HG03097 (cell line): ENCODE results near the gene HLCS.
"Not testable (repeated sequence)": the region's sequence is repeated elsewhere in the genome, so short reads cannot be mapped to it uniquely, and the experiment has no call there.

Experiments used
- ATAC-seq: cut with Tn5 transposase; IDR thresholded peaks from one replicate; pipeline ENCODE4 v1.9.1; 2021; ENCODE audit not compliant: unreplicated experiment, low FRiP score

The HLCS gene

DNA sequence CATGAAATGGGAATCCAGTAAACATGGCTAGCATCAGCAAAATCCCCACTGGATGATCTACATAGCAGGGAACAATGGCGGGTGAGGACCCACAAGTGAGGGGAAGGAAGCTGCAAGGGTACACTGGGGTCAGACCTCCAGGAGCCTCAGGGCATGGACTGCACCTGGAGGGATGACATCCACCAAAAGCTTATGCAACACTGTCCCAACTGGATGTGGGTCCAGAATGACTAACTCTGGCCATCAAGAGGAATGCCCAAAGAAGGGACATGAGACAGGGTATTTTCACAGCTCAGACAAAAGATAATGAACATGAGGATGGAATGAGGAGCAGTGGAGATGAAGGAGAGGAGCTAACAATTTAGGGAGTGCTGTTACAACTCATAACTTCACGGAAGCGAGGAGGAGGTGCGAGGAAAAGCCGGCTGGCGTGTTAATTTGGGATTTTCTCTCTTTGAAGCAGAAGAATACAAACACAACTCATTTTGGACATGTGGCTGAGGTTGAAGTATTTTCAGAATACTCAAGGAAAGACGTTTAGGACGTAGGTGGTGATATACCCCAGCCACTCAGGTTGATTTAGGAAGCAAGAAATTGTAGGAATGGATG lies 5.7 kb downstream of the HLCS start:
- no peak for ATAC-seq

DNA sequence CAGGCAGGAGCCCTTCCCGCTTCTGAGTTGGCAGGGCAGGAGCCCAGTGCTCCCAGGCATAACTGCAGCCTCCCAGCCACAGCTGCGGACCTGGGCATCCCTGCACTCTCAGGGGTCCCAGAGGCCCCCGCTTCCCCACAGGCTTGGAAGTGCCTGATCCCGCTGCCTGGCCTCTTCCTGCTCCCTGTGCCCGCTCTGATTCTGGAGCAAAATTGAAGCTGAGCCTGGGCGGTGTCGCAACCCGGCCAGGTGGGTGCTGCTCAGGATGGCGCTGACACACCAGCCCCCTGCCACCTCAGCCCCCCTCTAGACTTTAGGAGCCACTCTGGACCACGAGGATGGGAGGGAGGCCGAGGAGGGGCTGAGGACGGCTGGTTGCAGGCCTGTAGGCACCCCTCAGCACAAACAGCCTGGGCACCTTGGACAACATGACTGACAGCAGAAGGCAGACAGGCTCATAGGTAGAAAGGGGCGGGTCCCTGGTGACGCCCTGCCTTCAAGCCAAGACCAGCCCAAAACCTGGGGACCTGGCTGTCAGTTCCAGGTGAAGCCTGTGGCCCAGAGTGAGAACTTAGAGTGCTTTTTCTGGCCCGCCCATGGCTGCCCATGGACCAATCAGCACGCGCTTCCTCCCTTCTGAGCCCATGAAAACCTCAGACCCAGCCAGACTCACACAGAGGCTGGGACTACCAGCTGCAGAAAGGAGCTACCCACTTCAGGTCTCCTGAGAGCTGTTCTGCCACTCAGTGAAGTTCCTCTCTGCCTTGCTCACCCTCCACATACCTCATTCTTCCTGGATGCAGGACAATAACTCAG lies 7.2 kb downstream of the HLCS start:
- no peak for ATAC-seq

DNA sequence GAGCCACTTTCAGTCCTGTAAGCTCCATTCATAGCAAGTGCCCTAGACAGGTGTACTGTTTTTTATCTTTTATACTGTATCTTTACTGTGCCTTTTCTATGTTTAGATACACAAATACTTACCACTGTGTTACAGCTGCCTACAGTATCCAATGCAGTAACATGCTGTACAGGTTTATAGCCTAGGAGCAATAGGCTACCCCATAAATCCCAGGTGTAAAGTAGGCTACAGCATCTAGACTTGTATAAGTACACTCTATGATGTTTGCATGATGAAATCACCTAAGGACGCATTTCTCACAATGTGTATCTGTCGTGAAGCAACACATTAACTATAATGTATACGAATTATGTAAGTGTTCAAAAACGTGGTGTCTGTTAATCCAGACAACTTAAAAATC lies 10.7 kb downstream of the HLCS start:
- no peak for ATAC-seq

DNA sequence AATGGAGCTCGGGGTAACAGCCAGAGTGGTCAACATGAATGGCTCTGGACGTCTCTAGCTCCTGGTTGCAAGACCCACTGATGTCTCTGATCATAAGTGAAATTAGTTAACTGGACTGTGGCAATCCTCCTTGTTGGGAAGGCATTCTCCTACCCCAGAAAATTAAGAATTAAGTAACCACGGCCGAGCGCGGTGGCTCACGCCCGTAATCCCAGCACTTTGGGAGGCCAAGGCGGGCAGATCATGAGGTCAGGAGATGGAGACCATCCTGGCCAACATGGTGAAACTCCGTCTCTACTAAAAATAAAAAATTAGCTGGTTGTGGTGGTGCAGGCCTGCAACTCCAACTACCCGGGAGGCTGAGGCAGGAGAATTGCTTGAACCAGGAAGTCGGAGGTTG lies 14.1 kb downstream of the HLCS start:
- not testable (repeated sequence) for ATAC-seq

DNA sequence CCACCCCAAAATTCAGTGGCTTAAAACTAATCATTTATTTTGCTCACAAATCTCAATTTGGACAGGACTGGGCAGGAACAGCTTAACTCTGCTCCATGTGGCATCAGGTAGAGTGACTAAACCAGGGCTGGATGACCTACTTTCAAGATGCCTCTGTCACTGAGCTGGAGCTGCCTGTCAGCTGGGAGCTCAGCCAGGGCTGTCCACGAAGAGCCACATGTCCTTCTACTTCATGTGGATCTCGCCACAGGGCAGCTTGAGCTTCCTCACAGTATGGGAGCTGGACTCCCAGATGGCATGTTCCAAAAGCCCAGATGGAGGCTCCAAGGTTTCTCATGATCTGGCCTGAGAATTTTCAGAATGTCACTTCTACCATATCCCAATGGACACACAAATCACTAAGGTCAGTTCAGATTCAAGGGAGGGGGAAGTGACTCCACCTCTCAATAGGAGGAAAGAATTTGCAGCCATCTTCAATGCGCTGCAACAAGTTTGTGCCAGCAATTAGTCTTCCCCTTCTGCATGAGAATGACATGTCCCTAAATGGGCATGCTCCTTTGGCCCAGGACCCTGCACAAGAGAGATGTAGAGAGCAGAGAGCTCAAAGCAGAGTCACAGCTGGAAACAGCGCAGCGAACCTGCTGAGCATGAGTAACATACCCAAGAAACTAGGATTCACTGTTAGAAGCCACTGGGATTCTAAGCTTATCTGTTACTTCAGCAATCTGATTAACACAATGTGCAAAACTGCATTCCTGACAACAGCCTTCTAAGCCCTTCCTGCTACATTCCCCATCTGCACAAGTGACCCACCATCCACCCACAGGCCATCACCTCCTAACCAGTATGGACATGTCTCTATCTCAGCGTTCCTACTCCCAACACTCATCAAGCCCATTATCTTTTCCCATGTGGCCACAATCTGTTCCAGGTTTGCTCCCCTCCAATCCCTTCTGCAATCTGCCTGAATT lies 17.0 kb downstream of the HLCS start:
- no peak for ATAC-seq

DNA sequence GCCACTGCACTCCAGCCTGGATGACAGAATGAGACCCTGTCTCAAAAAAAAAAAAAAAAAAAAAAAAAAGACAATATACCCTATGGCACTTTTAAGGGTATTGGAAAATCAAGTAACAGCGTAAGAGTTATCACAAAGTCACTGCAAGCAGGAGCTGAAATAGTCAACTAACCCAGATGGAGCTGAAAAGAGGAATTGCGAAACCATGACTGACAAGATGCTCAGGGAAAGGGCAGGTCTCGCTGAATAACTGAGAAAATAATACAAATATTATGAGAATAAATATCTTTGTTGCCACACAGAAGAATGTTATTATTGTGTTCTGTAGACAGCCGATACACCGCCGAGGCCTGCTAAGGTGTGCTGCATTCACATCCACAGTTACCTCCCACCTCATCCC lies 17.8 kb downstream of the HLCS start:
- no peak for ATAC-seq

DNA sequence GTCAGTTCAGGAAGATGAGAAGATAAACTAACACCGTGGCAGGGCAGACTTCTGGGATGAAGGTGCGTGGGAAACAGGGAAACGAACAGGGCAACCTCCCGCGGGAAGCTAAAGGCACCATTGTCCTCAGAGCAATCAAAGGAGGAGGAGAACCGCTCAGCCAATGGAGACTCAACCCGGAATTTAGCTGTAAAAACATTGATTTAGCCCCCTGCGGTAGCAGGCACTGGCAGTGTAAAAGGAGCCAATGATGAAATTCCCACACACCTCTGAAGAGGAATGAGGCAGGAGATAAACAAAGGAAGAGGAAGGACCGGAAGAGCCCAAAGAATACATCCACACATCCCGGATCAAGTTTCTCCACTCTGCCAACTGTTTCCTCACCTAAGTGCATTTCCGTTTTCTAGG lies 19.5 kb downstream of the HLCS start:
- no peak for ATAC-seq

DNA sequence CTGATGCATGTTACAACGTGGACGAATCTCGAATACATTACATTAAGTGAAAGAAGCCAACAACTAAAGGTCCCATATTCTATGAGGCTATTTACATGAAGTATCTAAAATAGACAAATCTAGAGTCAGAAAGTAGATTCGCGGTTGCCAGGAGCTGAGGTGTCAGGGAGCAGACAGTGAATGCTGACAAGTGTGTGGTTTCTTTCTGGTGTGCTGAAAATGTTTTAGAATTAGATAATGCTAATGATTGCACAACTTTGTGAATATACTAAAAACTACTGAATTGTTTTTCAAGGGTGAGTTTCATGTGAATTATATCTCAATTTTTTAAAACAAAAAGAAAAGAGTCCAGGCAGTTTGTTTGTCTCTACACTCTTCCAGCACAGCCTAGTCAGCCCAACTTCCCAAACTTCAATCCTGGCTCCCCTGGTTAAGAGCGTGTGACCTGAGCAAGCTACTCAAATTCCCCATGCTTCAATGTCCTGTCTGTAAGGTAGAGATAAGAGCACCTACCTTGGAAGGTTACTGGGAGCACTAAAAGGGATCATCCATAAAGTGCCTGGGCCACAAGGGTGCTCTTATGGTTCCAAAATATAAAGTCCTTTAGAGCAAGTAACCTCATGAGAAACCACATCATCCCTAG lies 20.9 kb downstream of the HLCS start:
- no peak for ATAC-seq

DNA sequence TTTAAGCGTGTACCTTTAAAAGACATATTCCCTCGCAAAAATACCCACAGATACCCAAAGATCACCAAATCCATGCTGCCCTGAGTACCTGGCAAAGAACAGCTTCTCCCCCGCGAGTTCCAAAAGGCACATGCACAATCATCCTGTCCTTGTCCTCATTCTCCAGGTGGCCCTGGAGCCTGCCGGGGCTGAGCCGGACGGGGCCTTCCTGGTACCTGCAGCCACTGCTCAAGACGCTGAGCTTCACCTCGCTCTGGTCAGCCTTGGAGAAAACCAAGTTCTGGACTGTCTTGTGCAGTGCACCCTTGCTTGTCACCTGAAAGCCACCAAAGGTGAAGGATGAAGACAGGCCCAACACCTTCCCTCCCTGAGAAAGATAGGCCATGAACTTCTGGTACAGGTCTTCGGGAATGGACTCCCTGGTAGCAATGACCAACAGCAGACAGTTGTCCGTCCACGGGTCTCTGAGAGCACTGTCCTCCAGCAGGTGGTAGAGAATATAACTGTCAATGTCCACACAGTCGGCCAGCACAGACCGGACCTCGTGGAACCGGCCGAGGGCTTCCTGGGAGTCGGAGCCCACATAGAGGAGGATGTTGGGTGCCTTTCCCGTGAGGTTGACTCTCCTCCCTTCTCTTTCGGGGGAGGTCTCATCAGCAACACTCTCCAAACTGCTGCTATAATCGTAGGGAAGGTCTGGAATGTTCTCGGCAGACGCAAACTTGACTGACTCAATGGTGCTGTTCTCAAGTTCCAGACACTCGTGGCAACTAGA lies 29.9 kb downstream of the HLCS start:
- ATAC-seq: no peak

DNA sequence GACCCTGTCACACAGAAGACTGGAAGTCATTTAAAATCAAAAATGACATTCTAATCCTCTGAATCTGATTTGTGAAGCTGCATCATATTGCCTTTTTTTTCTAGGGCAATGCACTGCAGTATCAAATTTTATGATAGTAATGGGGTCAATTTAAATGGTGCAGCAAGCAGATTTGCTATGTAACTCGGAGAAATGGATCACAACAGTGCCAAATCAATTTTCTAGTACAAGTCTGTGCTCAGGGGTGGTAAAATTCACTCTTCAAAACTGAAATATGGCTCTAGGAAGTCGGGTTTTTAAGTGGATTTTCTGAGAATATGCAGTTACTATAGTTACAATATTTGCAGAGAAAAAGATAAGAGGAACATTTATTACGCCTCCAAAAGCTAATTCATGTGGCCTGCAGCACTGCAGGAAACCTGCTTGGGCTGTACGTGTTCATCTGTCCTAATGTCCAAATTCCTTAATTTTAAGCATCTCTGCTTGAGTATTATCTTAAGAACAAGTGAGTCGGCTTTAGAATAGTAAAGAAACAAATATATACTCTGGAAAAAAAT lies 31.5 kb downstream of the HLCS start:
- ATAC-seq: no peak

DNA sequence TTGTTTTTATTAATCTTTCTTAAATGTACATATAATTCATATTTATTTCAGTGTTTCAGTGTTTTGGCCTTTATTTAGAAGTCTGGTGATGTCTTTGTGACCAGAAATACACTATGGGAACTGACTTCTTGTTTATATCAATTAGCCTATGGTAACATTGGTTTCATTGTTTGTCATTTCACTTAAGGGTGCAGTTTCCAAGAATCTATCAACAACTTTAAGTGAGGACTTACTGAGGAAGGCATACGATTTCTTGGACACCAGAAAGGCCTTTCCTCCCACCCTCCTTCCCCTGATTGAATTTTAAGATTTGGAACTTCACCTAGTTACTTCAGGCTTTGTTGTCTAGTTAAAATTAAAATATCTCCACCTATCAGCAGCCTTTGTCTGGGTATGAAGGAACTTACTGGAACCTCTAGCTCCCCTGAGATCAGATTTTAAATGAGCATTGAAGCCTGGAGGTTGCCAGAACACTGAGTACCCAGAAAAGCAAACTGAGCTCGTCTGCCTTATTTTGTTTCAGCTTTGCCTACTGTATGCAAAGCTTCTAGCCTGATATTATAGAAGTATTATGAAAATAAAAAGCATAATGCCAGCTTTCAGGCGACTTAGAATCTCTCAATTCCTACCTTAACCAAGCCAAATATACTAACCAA lies 34.2 kb downstream of the HLCS start:
- ATAC-seq: no peak

DNA sequence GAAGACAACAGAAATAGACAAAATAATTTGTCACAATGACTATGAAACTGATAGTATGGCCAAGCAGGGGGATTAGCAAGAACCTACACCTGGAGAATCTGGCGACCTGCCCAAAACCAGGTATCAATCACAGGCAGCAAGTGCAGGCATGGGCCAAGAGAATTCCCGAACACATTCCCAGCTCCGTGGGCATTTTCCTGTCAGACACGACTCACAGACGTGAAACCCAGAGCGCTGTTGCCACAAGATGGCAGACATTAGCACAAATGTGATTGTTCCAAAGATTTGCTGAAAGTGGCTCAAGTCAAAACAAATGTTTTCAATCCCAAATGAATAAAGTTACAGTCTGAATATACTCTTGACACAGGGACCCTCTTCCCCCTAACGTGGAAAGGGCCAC lies 36.8 kb downstream of the HLCS start:
- ATAC-seq: no peak

DNA sequence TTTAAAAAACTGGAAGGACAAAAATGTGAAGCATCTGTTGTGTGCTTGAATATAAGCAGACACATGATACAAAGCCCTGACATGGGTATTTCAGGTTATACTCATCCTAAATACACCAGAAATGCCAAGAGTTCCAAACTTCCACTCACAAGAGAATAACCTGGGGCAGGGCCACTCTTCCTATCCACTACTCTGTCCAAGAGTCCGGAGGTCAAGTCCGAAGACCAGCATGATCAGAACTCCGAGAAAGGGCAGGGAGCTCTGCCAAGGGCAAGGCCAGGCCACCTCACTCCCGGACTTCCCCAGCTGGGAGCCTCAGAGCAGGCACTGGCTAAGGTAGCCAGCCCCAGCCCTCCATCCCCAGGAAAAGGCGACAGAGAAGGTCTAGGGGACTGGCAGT lies 37.5 kb downstream of the HLCS start:
- ATAC-seq: no peak

DNA sequence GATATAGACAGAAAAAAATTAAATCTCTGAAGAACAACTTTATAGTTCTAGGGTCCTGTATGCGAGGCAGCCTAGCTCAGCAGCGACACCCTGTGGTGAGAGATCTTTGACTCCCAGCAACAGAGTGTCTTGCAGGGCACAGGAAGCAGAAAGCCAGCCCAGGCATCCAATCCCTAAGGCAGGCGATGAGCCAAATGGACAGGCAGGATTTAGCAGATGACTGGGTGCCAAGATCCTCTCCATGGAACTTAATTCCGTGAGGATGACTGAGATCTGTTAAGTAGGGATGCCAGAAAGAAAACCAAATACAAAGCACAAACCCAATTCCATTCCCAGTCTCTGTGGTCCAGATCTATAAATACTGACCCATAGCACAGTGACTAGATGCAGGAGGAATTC lies 38.8 kb downstream of the HLCS start:
- ATAC-seq: no peak

DNA sequence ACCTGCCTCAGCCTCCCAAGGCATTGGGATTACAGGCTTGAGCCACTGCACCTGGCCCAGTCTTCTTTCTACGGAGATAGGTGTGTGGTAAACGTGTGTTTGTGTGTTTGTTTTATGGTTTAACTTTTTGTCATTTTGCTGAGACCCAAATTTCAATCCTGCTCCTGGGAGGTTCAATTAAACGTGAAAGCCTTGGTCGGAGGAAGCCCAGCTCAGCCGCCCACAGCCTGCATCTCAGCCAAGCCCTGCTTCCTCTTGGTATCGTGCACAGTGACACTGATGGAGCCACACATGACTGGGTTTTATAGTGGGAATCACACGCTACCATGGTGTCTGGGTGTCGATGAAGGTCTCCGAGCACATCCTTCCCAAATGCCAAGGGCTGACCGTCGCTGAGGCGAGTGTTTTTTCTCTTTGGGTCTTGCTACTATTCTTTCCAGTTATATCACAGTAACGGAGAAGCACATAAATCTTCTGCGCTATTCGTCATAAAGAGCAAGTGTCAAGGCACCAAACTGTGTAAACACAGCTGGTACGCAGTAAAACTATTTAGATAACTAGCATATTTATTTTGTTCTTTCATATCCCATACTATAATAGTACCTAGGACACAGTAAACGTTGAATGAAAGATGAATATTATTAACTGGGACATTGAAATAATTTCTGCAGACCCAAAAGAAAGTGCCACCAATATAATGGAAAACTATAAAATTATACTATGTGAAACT lies 39.3 kb downstream of the HLCS start:
- ATAC-seq: no peak

DNA sequence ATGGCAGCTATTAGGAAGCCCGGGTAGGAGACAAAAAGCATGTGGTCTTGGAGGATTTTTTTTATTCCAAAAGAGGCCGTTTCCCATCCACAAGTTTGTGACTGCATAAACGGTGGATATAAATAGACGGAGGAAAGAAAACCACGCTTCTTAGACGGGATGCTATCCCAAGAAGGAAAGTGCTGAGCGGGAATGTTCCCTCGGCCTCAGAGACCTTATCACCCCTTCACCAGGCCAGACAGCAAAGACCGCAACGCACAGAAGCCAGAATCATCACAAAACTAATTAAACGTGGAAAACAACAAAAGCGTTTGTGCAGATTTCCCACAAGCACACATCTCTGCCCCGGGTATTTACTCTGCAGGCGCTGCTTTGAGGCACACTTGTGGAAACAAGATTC lies 43.2 kb downstream of the HLCS start:
- ATAC-seq: no peak

DNA sequence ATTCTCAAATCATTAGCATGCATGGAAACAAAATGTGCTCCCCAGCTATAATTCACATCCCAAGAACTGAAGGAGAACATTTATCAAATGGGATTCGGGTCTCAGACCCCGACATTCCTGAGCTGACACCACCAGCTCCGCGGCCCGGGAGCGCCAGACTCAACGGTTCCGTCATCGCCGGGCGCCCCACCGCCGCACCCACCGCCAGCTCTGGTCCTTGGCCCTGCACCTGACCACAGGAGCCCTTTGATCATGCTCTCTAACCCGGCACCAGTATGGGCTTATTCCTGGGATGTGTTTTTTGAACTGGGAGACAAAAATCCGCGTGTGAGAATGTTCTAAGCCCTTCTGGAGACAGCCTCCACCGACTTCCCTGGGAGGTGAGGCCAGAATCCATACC lies 43.6 kb downstream of the HLCS start:
- no peak for ATAC-seq

DNA sequence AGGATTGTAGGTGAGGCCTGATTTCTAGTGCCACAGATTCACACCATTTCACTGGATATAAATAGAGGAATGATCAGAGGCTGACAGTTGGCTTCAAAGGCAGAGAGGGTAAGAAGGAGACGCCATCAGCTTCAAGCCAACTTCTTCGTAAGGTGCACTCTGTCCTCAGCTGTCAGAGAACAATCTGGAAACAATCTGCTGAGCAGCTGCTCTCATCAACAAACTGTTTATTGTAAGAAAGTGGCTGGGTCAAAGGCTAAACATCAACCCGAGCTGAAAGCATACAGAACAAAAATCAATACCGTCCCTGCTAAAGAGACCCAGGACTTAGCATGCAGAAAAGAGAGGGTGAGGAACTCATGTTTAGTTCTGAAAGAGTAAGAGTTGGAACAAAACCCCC lies 48.2 kb downstream of the HLCS start:
- ATAC-seq: no peak
